ENCODE data around the gene FBH1. TPM values are rescaled to one million over a fixed set of nuclear protein-coding genes. Genes with fewer than 3 reads are reported as not detected.
A peak's percentile ranks its signal among the peaks of the same experiment; 100 is the strongest.
"Not testable (repeated sequence)": the region's sequence is repeated elsewhere in the genome, so short reads cannot be mapped to it uniquely, and the experiment has no call there.

Gene FBH1
- total RNA-seq, 1 donor: 80.0 TPM

GRCh38 chr10:5902511-5903274 is 12.7 kb downstream of the FBH1 start:
- DNase-seq (ENCODE audit: low read depth in 2 of 3, low spot score in 2 of 3): no peak

- no peak for DNase-seq (ENCODE audit: low read depth in 2 of 3, low spot score in 2 of 3)
These were observed 13.5 kb downstream of the FBH1 start for GRCh38 chr10:5903563-5903962.

- DNase-seq (ENCODE audit: low read depth in 2 of 3, low spot score in 2 of 3): no peak
These were observed 14.2 kb downstream of the FBH1 start for GRCh38 chr10:5904227-5904626.

DNA sequence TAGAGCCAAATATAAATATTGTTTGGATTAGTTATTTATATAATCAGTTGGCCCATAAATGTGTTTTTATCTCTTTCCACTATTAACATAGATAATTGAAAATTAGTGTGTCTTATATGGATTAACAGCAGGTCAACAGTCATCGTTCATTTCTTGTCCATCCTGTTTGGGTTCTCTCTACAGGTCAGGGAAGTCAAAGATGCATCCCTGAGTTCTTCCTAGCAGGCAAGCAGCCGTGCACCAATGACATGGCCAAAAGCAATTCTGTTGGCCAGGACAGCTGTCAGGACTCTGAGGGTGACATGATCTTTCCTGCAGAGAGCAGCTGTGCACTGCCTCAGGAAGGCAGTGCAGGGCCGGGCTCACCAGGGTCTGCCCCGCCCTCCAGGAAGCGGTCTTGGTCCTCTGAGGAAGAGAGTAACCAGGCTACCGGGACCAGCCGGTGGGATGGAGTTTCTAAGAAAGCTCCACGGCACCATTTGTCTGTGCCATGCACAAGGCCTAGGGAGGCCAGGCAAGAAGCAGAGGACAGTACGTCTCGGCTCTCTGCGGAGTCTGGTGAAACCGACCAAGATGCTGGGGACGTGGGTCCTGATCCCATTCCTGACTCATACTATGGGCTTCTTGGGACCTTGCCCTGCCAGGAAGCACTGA is 15.9 kb downstream of the FBH1 start:
- no peak for DNase-seq (ENCODE audit: low read depth in 2 of 3, low spot score in 2 of 3)

DNA sequence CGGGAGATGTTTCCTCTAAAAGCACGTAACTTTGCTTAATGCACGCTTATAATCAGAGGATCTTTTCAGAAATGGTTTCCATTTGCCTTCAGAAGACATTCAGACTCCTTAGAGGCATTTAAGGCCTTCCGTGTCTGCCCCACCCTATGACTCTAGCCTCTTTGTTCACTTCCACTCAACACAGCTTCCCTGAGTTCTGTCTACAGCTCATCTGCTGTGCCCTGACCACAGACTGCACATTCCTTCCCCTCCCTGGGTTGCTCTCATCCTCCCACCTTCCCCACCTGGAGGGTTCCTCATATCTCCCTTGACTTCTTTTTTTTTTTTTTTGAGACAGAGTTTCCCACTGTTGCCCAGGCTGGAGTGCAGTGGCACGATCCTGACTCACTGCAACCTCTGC is 16.6 kb downstream of the FBH1 start:
- DNase-seq (ENCODE audit: low read depth in 2 of 3, low spot score in 2 of 3): no peak

DNA sequence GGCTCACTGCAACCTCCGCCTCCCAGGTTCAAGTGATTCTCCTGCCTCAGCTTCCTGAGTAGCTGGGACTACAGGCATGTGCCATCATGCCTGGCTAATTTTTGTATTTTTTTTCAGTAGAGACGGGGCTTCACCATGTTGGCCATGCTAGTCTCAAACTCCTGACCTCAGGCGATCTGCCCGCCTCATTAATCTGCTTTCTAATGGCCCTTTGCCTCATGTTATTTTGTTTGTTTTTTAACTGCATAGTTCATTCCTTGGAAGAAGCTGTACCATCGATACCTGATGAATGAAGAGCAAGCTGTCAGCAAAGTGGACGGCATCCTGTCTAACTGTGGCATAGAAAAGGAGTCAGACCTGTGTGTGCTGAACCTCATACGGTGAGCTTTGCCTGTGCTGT is 18.6 kb downstream of the FBH1 start:
- not testable (repeated sequence) for DNase-seq (ENCODE audit: low read depth in 2 of 3, low spot score in 2 of 3)

DNA sequence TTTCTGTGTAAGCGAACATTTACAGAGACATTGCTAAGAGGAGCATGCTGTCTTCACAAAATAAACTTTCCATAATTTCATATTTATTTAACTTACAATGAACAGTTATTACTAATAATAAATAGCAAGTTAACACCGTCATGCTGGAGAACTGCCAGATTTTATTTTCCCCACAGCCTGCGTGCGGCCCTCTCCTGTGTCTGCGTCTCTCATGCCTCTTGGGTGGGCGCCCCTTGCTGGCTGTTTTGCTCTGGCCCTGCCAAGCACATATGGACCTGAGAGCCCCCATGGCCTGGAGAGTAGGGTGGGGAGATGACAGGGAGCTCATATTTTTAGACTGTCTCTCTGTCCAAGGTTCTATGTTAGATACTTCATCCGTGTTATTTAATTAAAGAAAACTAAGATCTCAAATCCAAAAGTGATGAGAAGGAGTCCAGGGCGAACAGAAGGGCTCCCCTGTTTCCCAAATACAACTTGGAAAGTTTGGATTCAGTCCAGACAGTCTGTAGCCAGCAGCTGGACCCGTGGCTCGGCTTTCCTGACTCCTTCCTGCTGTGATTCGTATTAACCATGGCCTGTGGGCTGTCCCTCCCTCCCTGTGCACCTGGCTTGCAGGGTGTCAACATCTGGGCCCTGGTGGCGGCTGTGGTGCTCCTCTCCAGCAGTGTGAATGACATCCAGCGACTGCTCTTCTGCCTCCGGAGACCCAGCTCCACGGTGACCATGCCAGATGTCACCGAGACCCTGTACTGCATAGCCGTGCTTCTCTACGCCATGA is 20.5 kb downstream of the FBH1 start:
- DNase-seq (ENCODE audit: low read depth in 2 of 3, low spot score in 2 of 3): no peak

DNA sequence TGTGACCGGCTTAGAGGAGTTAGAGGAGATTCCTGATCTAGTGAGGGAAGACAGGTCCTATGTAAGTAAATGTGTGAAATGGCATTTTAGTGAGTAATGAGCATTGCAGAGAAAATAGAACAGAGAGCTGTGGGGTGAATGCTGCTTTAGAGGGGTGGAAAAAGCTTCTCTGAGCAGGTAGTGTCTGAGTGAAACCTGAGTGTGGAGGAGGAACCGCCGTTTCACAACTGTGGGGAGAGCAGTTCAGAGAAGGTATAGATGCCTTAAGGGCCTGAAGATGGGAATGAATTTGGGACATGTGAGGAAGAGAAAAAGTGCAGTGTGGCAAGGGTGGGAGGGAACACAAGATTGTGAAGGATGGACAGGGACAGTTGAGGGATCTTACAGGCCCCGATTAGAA is 21.6 kb downstream of the FBH1 start:
- DNase-seq (ENCODE audit: low read depth in 2 of 3, low spot score in 2 of 3): no peak

- no peak for DNase-seq (ENCODE audit: low read depth in 2 of 3, low spot score in 2 of 3)
These were observed 23.7 kb downstream of the FBH1 start for GRCh38 chr10:5913736-5914135.

DNA sequence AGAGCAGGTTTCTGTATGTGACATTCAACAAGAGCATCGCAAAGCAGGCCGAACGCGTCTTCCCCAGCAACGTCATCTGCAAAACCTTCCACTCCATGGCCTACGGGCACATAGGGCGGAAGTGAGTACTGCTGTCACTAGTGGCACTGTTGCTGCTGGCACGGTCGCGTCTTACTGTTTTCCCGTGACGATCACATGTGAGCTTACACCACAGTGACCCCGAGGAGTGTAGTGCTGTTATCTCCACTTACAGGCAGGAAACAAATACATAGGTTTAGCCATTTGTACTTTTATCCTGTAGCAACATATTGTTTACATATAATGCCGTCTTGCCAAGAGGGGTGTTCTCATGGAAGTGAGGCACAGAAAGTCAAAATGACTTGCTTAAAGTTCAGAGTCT is 25.4 kb downstream of the FBH1 start:
- peak in 2 of 3 donors; percentile 7 to 23 for DNase-seq (ENCODE audit: low read depth in 2 of 3, low spot score in 2 of 3)

GRCh38 chr10:5917305-5917704 is 27.3 kb downstream of the FBH1 start:
- DNase-seq (ENCODE audit: low read depth in 2 of 3, low spot score in 2 of 3): no peak

GRCh38 chr10:5918763-5919162 is 28.7 kb downstream of the FBH1 start:
- no peak for DNase-seq (ENCODE audit: low read depth in 2 of 3, low spot score in 2 of 3)

DNA sequence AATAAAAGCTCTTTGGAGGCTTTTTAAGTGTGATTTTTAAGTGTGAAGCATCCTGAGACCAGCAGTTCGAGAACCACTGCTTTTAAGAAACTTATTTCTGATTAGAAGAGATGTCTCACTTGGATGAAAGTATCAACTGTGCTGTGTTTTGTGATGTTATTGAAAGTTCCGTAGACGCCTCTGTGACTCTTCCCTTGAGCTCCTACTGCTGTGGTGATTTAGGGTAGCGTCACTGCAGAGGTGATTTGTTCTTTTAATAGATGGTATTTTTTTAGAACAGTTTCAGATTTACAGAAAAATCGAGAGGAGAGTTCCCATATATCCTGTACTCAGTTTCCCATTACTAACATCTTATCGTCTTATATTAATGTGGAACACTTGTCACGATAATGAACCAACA is 29.5 kb downstream of the FBH1 start:
- DNase-seq (ENCODE audit: low read depth in 2 of 3, low spot score in 2 of 3): no peak

DNA sequence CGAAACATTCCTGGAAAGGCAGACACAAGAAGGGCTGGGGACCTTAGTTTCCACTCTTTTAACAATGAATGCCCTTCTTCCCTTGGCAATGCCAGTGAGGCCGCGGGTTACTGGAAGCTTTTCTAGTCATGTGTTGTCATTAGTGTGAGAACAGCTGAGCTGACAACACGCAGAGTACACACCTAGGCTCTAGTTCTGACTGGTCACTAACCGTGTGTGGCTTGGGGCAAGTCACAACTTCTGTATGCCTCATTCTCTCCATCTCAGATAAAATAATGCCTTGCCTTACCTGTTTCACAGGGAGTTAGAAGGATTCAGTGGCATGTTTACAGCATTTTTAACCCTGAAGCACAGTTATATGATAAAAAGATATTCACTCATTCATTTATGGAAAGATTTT is 31.7 kb downstream of the FBH1 start:
- no peak for DNase-seq (ENCODE audit: low read depth in 2 of 3, low spot score in 2 of 3)

DNA sequence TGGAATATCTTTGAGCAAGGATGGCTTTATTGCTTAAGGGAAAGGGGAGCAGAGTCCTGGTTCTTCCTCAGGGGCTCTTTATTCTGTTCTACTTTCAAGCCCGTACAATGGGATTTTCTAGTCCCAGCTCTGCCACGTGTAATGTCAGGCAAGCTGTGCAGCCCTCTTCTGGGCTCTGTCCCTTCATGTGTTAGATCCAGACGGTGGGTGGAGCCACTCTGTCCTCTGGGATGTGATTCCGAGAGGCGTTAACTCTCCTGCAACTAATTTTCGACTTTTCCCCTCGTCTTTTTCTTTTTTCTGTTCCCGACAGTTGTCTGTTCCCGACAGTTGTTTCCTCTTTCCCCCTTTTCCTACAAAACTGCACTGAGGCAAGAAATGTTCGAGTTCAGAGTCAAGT is 34.8 kb downstream of the FBH1 start:
- DNase-seq (ENCODE audit: low read depth in 2 of 3, low spot score in 2 of 3): no peak

DNA sequence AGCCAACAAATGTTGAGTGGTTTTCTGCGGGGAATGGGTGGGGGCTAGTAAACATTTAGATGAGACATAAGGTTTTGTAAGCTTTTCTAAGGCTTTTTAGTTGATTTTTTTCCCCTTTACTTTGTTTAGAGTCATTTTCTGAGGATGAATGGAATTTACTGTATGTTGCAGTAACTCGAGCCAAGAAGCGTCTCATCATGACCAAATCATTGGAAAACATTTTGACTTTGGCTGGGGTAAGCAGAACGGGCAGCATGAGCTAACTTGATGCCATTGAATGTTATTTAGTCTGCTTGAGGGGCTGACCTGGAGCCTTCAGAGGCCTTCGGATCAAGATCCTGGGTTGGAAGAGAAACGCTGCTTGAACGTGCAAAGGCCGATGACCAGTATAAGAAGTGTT is 37.3 kb downstream of the FBH1 start:
- no peak for DNase-seq (ENCODE audit: low read depth in 2 of 3, low spot score in 2 of 3)

DNA sequence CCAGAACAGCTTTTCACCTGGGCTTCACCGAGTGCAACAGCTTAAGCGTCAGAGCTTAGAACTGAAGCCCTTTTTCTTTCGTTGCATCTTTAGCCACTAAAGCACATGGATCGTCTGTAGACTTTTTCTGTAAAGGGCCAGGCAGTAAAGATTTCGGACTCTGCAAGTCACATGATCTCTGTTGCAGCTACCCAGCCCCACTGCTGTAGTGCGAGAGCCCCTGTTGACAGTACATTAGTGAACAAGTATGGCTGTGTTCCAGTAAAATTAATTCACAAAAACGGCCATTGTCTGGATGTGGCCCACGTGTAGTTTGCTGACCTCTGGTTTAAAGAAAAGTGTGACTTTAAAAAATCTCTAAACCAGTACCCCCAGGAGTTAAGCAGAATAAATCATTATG is 39.4 kb downstream of the FBH1 start:
- DNase-seq (ENCODE audit: low read depth in 2 of 3, low spot score in 2 of 3): no peak

GRCh38 chr10:5930272-5930671 is 40.2 kb downstream of the FBH1 start:
- no peak for DNase-seq (ENCODE audit: low read depth in 2 of 3, low spot score in 2 of 3)

- DNase-seq (ENCODE audit: low read depth in 2 of 3, low spot score in 2 of 3): no peak
These were observed 42.3 kb downstream of the FBH1 start for GRCh38 chr10:5932345-5932744.

GRCh38 chr10:5933909-5934546 is 44.0 kb downstream of the FBH1 start:
- DNase-seq (ENCODE audit: low read depth in 2 of 3, low spot score in 2 of 3): peak in 1 of 3 donors; percentile 8

DNA sequence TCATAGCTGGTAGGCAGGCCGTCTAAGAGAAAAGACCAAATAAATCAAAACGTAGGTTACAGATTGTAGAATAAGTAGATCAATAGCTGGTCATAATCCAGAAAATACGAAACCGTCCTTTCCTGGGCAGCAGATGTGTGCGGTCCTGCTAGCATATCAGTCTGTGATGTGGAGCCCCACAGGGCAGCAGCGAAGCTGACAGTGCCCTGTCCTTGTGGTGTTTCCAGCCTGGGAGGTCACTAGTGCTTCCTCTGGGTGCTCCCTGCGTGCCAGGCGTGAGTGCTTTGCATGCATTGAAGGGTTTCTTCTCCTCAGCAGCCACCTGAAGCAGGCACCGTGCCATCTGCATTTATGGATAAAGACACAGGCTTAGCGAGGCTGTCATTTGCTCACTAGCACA is 45.6 kb downstream of the FBH1 start:
- no peak for DNase-seq (ENCODE audit: low read depth in 2 of 3, low spot score in 2 of 3)
